ENCODE measurements around the gene PBX1.

PBX1 gene

DNA sequence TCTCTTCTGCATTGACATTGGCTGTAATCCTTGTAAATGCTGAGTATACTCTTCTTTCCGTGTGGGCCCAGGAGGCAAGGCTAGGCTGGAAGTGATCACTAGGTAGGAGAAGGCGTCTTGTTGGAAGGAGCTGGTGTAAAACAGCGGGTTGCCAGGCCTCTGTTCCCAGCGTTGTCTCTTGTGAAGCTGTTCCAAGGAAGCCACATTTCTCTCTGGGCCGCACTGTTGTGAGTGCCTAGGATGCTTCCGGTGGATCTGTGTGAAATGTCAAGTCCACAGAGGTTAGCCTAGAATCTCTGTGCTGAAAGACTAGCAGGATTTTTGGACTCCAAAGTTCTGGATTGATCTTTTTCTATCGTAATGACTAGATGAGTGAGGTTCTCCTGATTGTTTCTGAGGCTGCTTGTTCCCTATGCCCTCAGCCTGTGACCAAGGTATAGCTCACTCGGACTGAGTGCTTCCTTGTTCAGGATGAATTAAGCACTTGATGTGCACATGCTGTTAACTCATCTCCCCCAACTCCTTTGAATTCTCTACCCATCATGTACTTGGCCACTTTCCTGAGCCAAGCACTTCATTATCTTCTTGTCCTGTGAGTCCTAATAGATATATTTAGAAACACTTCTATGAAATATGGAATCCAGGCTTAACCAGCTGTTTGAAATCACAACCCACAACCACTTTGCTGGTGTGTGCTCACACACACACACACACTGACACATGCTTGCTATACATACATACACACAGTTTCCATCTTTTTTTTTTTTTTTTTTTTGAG, 63.3 kb downstream of the PBX1 start:
- H3K27me3 ChIP-seq (ENCODE audit: low read depth, low read length), result no peaks in the 10 kb centered on the region; the same call in 1 of the 2 replicates
- H3K4me2 ChIP-seq (ENCODE audit: low read length), result no peak overlapping the region
- H3K36me3 ChIP-seq (replicated peaks; ENCODE audit: low read depth, low read length), result no peaks in the 10 kb centered on the region
- H3K9ac ChIP-seq (ENCODE audit: low read length), result no peak overlapping the region
- H4K20me1 ChIP-seq (ENCODE audit: insufficient read depth, low read length), result no peaks in the 10 kb centered on the region
- H3K4me1 ChIP-seq (ENCODE audit: low read length), result no peaks in the 10 kb centered on the region
- TF ChIP-seq, protein P1, sequence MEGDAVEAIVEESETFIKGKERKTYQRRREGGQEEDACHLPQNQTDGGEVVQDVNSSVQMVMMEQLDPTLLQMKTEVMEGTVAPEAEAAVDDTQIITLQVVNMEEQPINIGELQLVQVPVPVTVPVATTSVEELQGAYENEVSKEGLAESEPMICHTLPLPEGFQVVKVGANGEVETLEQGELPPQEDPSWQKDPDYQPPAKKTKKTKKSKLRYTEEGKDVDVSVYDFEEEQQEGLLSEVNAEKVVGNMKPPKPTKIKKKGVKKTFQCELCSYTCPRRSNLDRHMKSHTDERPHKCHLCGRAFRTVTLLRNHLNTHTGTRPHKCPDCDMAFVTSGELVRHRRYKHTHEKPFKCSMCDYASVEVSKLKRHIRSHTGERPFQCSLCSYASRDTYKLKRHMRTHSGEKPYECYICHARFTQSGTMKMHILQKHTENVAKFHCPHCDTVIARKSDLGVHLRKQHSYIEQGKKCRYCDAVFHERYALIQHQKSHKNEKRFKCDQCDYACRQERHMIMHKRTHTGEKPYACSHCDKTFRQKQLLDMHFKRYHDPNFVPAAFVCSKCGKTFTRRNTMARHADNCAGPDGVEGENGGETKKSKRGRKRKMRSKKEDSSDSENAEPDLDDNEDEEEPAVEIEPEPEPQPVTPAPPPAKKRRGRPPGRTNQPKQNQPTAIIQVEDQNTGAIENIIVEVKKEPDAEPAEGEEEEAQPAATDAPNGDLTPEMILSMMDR (IDR thresholded peaks at IDR 0.05; ENCODE audit: low read depth, low read length), result no peak
- no peak for TF ChIP-seq EZH2phosphoT487 (IDR thresholded peaks at IDR 0.05; ENCODE audit: low read depth)
- no peaks in the 10 kb centered on the region for H3K79me2 ChIP-seq (ENCODE audit: low read length)
- no peaks in the 10 kb centered on the region for H3K9me3 ChIP-seq (ENCODE audit: insufficient read depth, low read length)
- no peak overlapping the region for H3K4me3 ChIP-seq (ENCODE audit: low read length)
- H2AFZ ChIP-seq (ENCODE audit: low read depth, low read length), result no peak overlapping the region
- no peak overlapping the region for H3K27ac ChIP-seq (ENCODE audit: low read length)

GRCh38 chr1:164623805-164624204, 64.8 kb downstream of the PBX1 start:
- Histone ChIP-seq H3K4me3 (ENCODE audit: low read length) (no peak overlapping the region), H2AFZ (ENCODE audit: low read depth, low read length) (no peak overlapping the region), H3K4me2 (ENCODE audit: low read length) (no peak overlapping the region), H3K36me3 (replicated peaks; ENCODE audit: low read depth, low read length) (no peaks in the 10 kb centered on the region), H3K9ac (ENCODE audit: low read length) (no peak overlapping the region), H3K9me3 (ENCODE audit: insufficient read depth, low read length) (no peaks in the 10 kb centered on the region), H4K20me1 (ENCODE audit: insufficient read depth, low read length) (no peaks in the 10 kb centered on the region), H3K79me2 (ENCODE audit: low read length) (no peaks in the 10 kb centered on the region), H3K4me1 (ENCODE audit: low read length) (no peaks in the 10 kb centered on the region), H3K27ac (ENCODE audit: low read length) (no peak overlapping the region), H3K27me3 (ENCODE audit: low read depth, low read length) (no peaks in the 10 kb centered on the region; the same call in none of the 2 replicates)
- no peak for TF ChIP-seq EZH2phosphoT487 (IDR thresholded peaks at IDR 0.05; ENCODE audit: low read depth)
- TF ChIP-seq, protein P1 (IDR thresholded peaks at IDR 0.05; ENCODE audit: low read depth, low read length), result no peak

DNA sequence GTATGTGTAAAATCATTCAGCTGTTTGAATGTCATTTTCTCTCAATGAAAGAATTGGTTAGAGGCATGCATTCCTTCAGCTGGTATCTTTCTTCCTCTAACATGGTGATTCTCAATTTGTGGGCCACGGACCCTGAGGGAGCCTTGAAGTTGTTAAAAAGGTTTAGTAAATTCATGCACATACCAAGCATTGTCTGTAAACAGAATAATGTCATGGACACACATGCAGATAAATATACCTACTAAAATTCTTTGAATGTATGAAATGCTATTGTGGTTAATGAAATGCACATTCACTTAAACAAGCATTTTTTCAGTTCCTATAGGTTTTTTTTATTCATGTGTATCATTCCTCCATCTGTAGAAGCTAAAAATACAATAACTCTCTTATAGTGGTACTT, 65.4 kb downstream of the PBX1 start:
- Histone ChIP-seq H3K4me1 (ENCODE audit: low read length) (no peaks in the 10 kb centered on the region), H3K4me3 (ENCODE audit: low read length) (no peak overlapping the region), H3K4me2 (ENCODE audit: low read length) (no peak overlapping the region), H3K27me3 (ENCODE audit: low read depth, low read length) (no peaks in the 10 kb centered on the region; the same call in none of the 2 replicates), H4K20me1 (ENCODE audit: insufficient read depth, low read length) (no peaks in the 10 kb centered on the region), H3K9me3 (ENCODE audit: insufficient read depth, low read length) (no peaks in the 10 kb centered on the region), H3K79me2 (ENCODE audit: low read length) (no peaks in the 10 kb centered on the region), H3K27ac (ENCODE audit: low read length) (no peak overlapping the region), H3K9ac (ENCODE audit: low read length) (no peak overlapping the region), H2AFZ (ENCODE audit: low read depth, low read length) (no peak overlapping the region), H3K36me3 (replicated peaks; ENCODE audit: low read depth, low read length) (no peaks in the 10 kb centered on the region)
- TF ChIP-seq EZH2phosphoT487 (IDR thresholded peaks at IDR 0.05; ENCODE audit: low read depth), result no peak
- TF ChIP-seq, protein P1 (IDR thresholded peaks at IDR 0.05; ENCODE audit: low read depth, low read length), result no peak

DNA sequence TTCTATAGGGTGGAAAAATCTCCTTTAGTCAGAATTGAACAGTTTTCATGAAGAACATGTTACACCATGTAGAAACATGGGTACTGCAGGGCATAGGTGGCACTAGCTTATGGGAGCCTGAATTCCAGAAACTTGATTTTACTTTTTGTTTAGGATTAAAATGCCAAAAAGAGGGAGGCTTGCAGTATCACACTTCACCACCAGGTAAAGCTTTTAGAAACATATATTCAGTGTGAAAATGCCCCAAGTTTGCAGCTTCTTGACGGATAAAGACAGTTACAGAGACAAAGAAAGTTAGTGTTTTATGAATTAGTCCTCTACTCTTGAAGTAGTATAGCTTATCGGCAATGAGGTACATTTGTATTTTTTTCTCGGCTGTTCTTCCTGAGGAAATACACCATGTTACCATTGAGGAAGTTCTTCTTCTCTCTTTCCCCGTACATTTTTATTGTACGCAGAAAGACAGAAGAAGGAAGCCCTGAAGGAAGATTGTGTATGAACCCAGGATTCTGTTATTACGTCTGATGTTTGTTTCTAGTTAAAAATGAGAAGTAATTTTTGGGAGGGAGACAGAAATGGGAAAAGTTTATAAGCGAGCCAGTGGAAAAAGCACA, 66.1 kb downstream of the PBX1 start:
- TF ChIP-seq, protein P1 (IDR thresholded peaks at IDR 0.05; ENCODE audit: low read depth, low read length), result no peak
- TF ChIP-seq EZH2phosphoT487 (IDR thresholded peaks at IDR 0.05; ENCODE audit: low read depth), result no peak
- no peaks in the 10 kb centered on the region for H3K79me2 ChIP-seq (ENCODE audit: low read length)
- H3K9me3 ChIP-seq (ENCODE audit: insufficient read depth, low read length), result no peaks in the 10 kb centered on the region
- no peak overlapping the region for H3K4me3 ChIP-seq (ENCODE audit: low read length)
- H3K4me2 ChIP-seq (ENCODE audit: low read length), result no peak overlapping the region
- no peak overlapping the region for H3K27ac ChIP-seq (ENCODE audit: low read length)
- no peak overlapping the region for H2AFZ ChIP-seq (ENCODE audit: low read depth, low read length)
- H3K36me3 ChIP-seq (replicated peaks; ENCODE audit: low read depth, low read length), result no peaks in the 10 kb centered on the region
- H3K9ac ChIP-seq (ENCODE audit: low read length), result no peak overlapping the region
- H3K27me3 ChIP-seq (ENCODE audit: low read depth, low read length), result no peaks in the 10 kb centered on the region; the same call in none of the 2 replicates
- H4K20me1 ChIP-seq (ENCODE audit: insufficient read depth, low read length), result no peaks in the 10 kb centered on the region
- H3K4me1 ChIP-seq (ENCODE audit: low read length), result no peaks in the 10 kb centered on the region

Measured in OCI-LY3 (cell line).